K562 (cell line): ENCODE data around the gene BAD. TPM values are rescaled to one million over a fixed set of nuclear protein-coding genes. Genes with fewer than 3 reads are reported as not detected.

Source experiments
- CBFA2T3 ChIP-seq: fragments of 450-650 bp; IDR thresholded peaks from 2 replicates; pipeline ENCODE4 v1.6.1; 2017
- CREM ChIP-seq: IDR thresholded peaks from 2 replicates; pipeline ENCODE4 v1.6.1; 2014; ENCODE audit warnings: antibody characterized with exemption, low read depth
- FOXK2 ChIP-seq, 2 experiments: fragments of 450-650 bp; IDR thresholded peaks in 1 of 2; conservative IDR thresholded peaks in 1 of 2; 2 replicates each; pipeline ENCODE4 v1.6.1; 2016; ENCODE audit warnings: low read depth in 2 of 2, mild to moderate bottlenecking in 1 of 2
- HNRNPL ChIP-seq: fragments of 200-400 bp; formaldehyde crosslinking; IDR thresholded peaks from 2 replicates; pipeline ENCODE4 v1.6.1; 2017; ENCODE audit warnings: low read depth, mild to moderate bottlenecking, low read length
- KLF1 ChIP-seq: fragments of 450-650 bp; IDR thresholded peaks from 2 replicates; pipeline ENCODE4 v1.6.1; 2016; ENCODE audit warnings: missing genetic modification characterization, missing compliant biosample characterization
- MYBL2 ChIP-seq, 2 experiments: fragments of 450-650 bp in 1 of 2; sonication (generic) in 1 of 2; formaldehyde crosslinking in 1 of 2; IDR thresholded peaks; 2 replicates each; pipeline versions ENCODE4 v1.6.1 to v1.8.1; 2017 to 2022; ENCODE audit warnings: borderline replicate concordance in 1 of 2, inconsistent platforms in 1 of 2, low read depth in 1 of 2, mild to moderate bottlenecking in 1 of 2, missing genetic modification reagents in 1 of 2, moderate library complexity in 1 of 2
- NR3C1 ChIP-seq: sonication (generic); formaldehyde crosslinking; IDR thresholded peaks from 2 replicates; pipeline ENCODE4 v1.8.1; 2022; ENCODE audit warnings: missing genetic modification reagents
- PTBP1 ChIP-seq: fragments of 200-400 bp; formaldehyde crosslinking; IDR thresholded peaks from 2 replicates; pipeline ENCODE4 v1.6.1; 2017; ENCODE audit warnings: low read depth, low read length
- RBM14 ChIP-seq: fragments of 200-400 bp; formaldehyde crosslinking; IDR thresholded peaks from 2 replicates; pipeline ENCODE4 v1.6.1; 2018; ENCODE audit warnings: low read depth, mild to moderate bottlenecking, low read length, moderate library complexity, borderline replicate concordance; ENCODE audit not compliant: insufficient read depth
- TEAD4 ChIP-seq, 2 experiments: sonication (generic) in 1 of 2; formaldehyde crosslinking in 1 of 2; IDR thresholded peaks; 2 replicates each; pipeline versions ENCODE4 v1.6.1 to v1.8.0; 2012 to 2022; ENCODE audit warnings: borderline replicate concordance in 1 of 2, inconsistent platforms in 1 of 2, low read length in 1 of 2, mild to moderate bottlenecking in 1 of 2, missing genetic modification reagents in 1 of 2
- TSC22D4 ChIP-seq: fragments of 450-650 bp; IDR thresholded peaks from 2 replicates; pipeline ENCODE4 v1.6.1; 2016; ENCODE audit warnings: missing genetic modification characterization, missing biosample characterization, control low read depth
- YY1 ChIP-seq, 3 experiments: IDR thresholded peaks; 2 replicates each; pipeline ENCODE4 v1.6.1; 2011; ENCODE audit warnings: low read length in 2 of 3, mild to moderate bottlenecking in 2 of 3, moderate library complexity in 2 of 3, borderline replicate concordance in 1 of 3, control low read depth in 1 of 3, low read depth in 1 of 3; ENCODE audit not compliant: insufficient read depth in 3 of 3, insufficient replicate concordance in 2 of 3, control insufficient read depth in 1 of 3, insufficient read length in 1 of 3; ENCODE audit errors: extremely low read depth in 1 of 3
- ZBTB1 ChIP-seq: sonication (generic); formaldehyde crosslinking; IDR thresholded peaks from 2 replicates; pipeline ENCODE4 v1.8.1; 2023; ENCODE audit warnings: missing genetic modification reagents, low read depth, mild to moderate bottlenecking, borderline replicate concordance
- ZFP36 ChIP-seq: fragments of 150-350 bp; IDR thresholded peaks from 2 replicates; pipeline ENCODE4 v1.6.1; 2018; ENCODE audit warnings: low read length, low read depth; ENCODE audit not compliant: partially characterized antibody
- ZNF134 ChIP-seq: fragments of 250-450 bp; sonication (Bioruptor Pico); conservative IDR thresholded peaks from 2 replicates; pipeline ENCODE4 v1.4.0; 2020
- ZNF274 ChIP-seq: IDR thresholded peaks from 2 replicates; pipeline ENCODE4 v1.6.1; 2011; ENCODE audit warnings: low read depth, mild to moderate bottlenecking, low read length, moderate library complexity, borderline replicate concordance
- polyA plus RNA-seq, 8 experiments: library from polyadenylated mRNA; depleted of rRNA in 4 of 8; stranded (reverse) in 5 of 8; unstranded in 3 of 8; fragments of >200 nt; fragmentation: Nextera tagmentation in 2 of 8; fragmentation: Illumina TruSeq in 1 of 8; extraction: Ambion mirVana in 2 of 8; extraction: Trizol in 1 of 8; gene quantifications; 2 replicates each; pipeline versions ENCODE4 v1.2.1 to v1.2.3, GENCODE V29; 2011 to 2014; ENCODE audit warnings: inconsistent platforms in 1 of 8, missing spikeins in 1 of 8
- total RNA-seq, 7 experiments: library from RNA; depleted of rRNA in 6 of 7; stranded (reverse); fragments of >200 nt in 6 of 7; fragmentation: Illumina TruSeq in 2 of 7; extraction: Trizol in 2 of 7; gene quantifications; 2 replicates each; pipeline versions ENCODE4 v1.2.1 to v1.2.3, GENCODE V29; 2011 to 2021; ENCODE audit warnings: low replicate concordance in 1 of 7
- TF ChIP-seq, protein P1 (sequence below): fragments of 250-450 bp; sonication (Bioruptor Pico); IDR thresholded peaks from 2 replicates; pipeline ENCODE4 v1.6.1; 2021; ENCODE audit warnings: mild to moderate bottlenecking
- TF ChIP-seq, protein P2 (sequence below): fragments of 250-450 bp; sonication (Bioruptor Pico); IDR thresholded peaks from 2 replicates; pipeline ENCODE4 v1.5.0; 2020; ENCODE audit warnings: mild to moderate bottlenecking, borderline replicate concordance
- TF ChIP-seq, protein P3 (sequence below): fragments of 450-650 bp; IDR thresholded peaks from 2 replicates; pipeline ENCODE4 v1.6.1; 2017; ENCODE audit warnings: antibody characterized with exemption, mild to moderate bottlenecking

Gene BAD
- total and polyA plus RNA-seq, 9 of the 15 experiments (the other 6 are each of a cell fraction or from before 2014, with no cell fraction given) = 0.61 to 45.6 (median 11.8) TPM

DNA sequence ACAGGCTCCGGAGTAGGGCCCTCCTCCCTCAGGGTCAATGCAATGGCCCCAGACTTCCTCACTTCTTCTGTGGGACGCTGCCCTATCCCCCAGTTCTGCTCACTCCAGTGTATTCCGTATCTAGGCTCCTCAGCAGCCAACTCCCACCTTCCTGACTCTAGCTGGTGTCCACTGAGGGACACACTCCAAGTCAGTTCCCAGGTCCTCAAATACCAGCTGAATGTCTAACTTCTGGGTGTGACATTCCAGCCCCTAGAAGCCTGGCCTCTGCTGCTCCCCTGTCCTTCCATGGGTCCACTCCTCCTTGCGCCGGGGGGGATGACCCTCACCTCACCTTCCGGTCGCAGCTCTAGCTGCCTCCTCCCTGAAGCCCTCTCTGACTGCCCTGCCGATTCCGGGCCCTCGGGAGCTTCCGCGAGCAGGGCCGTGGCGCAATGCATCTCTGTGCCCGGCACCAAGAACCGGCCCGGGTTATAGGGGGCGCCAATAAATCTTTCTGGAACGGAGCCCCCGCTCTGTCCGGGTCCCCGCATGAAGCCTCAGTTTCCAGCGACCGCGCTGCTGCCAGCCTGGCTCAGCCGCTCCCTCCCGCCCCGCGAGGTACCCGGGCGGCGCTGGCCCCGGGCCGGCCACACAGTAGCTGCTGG lies 15.4 kb downstream of the BAD start (continued):
- TF ChIP-seq, protein P1, sequence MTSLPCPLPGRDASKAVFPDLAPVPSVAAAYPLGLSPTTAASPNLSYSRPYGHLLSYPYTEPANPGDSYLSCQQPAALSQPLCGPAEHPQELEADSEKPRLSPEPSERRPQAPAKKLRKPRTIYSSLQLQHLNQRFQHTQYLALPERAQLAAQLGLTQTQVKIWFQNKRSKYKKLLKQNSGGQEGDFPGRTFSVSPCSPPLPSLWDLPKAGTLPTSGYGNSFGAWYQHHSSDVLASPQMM = no peak
- TF ChIP-seq RBM14 (peak; percentile 95; the same call in 1 of the 2 replicates), YY1 (IDR thresholded peaks at IDR 0.05; ENCODE audit: borderline replicate concordance in 1 of 3, control insufficient read depth in 1 of 3, extremely low read depth in 1 of 3, insufficient read depth in 3 of 3, insufficient read length in 1 of 3, insufficient replicate concordance in 2 of 3, low read depth in 1 of 3, low read length in 2 of 3) (peak in 2 of 3 experiments; percentile 4 to 35), PTBP1 (peak; percentile 89), TSC22D4 (no peak), HNRNPL (no peak), CREM (peak; percentile 71), KLF1 (no peak), TEAD4 (IDR thresholded peaks at IDR 0.05; ENCODE audit: low read length) (no peak; the same call in 1 of the 2 replicates), TEAD4 (CRISPR knock-in tag; IDR thresholded peaks at IDR 0.05; ENCODE audit: borderline replicate concordance) (0 out of 2 replicates have a peak, but pooled peaks have one; percentile 36), NR3C1 (no peak), CBFA2T3 (no peak), FOXK2 (conservative IDR thresholded peaks at IDR 0.05 in 1 of 2, IDR thresholded peaks at IDR 0.05 in 1 of 2; ENCODE audit: low read depth in 2 of 2) (0 out of 4 replicates have a peak, but pooled peaks of 1 of the 2 experiments have one; percentile 14), MYBL2 (IDR thresholded peaks at IDR 0.05; ENCODE audit: low read depth) (no peak), MYBL2 (CRISPR knock-in tag; IDR thresholded peaks at IDR 0.05; ENCODE audit: borderline replicate concordance) (no peak), ZFP36 (peak; percentile 100), ZBTB1 (no peak; the same call in 1 of the 2 replicates), ZNF274 (no peak), ZNF134 (0 out of 2 replicates have a peak, but pooled peaks have one; percentile 3)
- TF ChIP-seq, protein P2, sequence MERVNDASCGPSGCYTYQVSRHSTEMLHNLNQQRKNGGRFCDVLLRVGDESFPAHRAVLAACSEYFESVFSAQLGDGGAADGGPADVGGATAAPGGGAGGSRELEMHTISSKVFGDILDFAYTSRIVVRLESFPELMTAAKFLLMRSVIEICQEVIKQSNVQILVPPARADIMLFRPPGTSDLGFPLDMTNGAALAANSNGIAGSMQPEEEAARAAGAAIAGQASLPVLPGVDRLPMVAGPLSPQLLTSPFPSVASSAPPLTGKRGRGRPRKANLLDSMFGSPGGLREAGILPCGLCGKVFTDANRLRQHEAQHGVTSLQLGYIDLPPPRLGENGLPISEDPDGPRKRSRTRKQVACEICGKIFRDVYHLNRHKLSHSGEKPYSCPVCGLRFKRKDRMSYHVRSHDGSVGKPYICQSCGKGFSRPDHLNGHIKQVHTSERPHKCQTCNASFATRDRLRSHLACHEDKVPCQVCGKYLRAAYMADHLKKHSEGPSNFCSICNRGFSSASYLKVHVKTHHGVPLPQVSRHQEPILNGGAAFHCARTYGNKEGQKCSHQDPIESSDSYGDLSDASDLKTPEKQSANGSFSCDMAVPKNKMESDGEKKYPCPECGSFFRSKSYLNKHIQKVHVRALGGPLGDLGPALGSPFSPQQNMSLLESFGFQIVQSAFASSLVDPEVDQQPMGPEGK (CRISPR knock-in tag) = peak; percentile 57; the same call in 1 of the 2 replicates
- TF ChIP-seq, protein P3, sequence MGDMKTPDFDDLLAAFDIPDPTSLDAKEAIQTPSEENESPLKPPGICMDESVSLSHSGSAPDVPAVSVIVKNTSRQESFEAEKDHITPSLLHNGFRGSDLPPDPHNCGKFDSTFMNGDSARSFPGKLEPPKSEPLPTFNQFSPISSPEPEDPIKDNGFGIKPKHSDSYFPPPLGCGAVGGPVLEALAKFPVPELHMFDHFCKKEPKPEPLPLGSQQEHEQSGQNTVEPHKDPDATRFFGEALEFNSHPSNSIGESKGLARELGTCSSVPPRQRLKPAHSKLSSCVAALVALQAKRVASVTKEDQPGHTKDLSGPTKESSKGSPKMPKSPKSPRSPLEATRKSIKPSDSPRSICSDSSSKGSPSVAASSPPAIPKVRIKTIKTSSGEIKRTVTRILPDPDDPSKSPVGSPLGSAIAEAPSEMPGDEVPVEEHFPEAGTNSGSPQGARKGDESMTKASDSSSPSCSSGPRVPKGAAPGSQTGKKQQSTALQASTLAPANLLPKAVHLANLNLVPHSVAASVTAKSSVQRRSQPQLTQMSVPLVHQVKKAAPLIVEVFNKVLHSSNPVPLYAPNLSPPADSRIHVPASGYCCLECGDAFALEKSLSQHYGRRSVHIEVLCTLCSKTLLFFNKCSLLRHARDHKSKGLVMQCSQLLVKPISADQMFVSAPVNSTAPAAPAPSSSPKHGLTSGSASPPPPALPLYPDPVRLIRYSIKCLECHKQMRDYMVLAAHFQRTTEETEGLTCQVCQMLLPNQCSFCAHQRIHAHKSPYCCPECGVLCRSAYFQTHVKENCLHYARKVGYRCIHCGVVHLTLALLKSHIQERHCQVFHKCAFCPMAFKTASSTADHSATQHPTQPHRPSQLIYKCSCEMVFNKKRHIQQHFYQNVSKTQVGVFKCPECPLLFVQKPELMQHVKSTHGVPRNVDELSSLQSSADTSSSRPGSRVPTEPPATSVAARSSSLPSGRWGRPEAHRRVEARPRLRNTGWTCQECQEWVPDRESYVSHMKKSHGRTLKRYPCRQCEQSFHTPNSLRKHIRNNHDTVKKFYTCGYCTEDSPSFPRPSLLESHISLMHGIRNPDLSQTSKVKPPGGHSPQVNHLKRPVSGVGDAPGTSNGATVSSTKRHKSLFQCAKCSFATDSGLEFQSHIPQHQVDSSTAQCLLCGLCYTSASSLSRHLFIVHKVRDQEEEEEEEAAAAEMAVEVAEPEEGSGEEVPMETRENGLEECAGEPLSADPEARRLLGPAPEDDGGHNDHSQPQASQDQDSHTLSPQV = 0 out of 2 replicates have a peak, but pooled peaks have one; percentile 70
